T-helper 1 cell treated with Interleukin-12 subunit alpha and Interleukin-12 subunit beta and Interleukin-4 antibody, amounts not matched to agents 30 μg/mL and 1 μg/mL, for 36 hours (primary cell): Measurements from ENCODE around the gene ARHGEF39.

Source experiments
- H3K27ac Mint-ChIP-seq: one replicate; pipeline ENCODE4 v1.8.0; 2021; ENCODE audit warnings: mild to moderate bottlenecking, mixed read lengths
- H3K27me3 Mint-ChIP-seq: one replicate; pipeline ENCODE4 v1.8.0; 2021; ENCODE audit warnings: low read depth, mixed read lengths
- H3K36me3 Mint-ChIP-seq: one replicate; pipeline ENCODE4 v1.8.0; 2021; ENCODE audit warnings: low read depth, mixed read lengths
- H3K4me1 Mint-ChIP-seq: one replicate; pipeline ENCODE4 v1.8.0; 2021; ENCODE audit warnings: low read depth, mixed read lengths
- H3K4me3 Mint-ChIP-seq: one replicate; pipeline ENCODE4 v1.8.0; 2021; ENCODE audit warnings: mild to moderate bottlenecking, moderate library complexity, mixed read lengths
- H3K9me3 Mint-ChIP-seq: one replicate; pipeline ENCODE4 v1.8.0; 2021; ENCODE audit warnings: mixed read lengths

ARHGEF39 gene

GRCh38 chr9:35673132-35674024, 8.4 kb upstream of the ARHGEF39 start, which contains the start of gene CA9:
Gene CA9 (plus strand): TSS chr9:35673928. CDS start chr9:35673960, 32 bp downstream.
- H3K4me1 Mint-ChIP-seq, result peaks cover 8% of the 10 kb centered on the region
- H3K27me3 Mint-ChIP-seq, result peaks cover 40% of the 10 kb centered on the region
- peak within 1 kb of the TSS; percentile 41 for H3K4me3 Mint-ChIP-seq
- H3K27ac Mint-ChIP-seq, result peak within 1 kb of the TSS; percentile 1
- H3K9me3 Mint-ChIP-seq, result no peaks in the 10 kb centered on the region
- peaks cover 2% of the 10 kb centered on the region for H3K36me3 Mint-ChIP-seq

- no peak overlapping the region for H3K27ac Mint-ChIP-seq
- peaks cover 7% of the 10 kb centered on the region for H3K4me1 Mint-ChIP-seq
- no peaks in the 10 kb centered on the region for H3K36me3 Mint-ChIP-seq
- H3K9me3 Mint-ChIP-seq, result peaks cover 4% of the 10 kb centered on the region
- no peak overlapping the region for H3K4me3 Mint-ChIP-seq
- H3K27me3 Mint-ChIP-seq, result peaks cover 17% of the 10 kb centered on the region
Measured at GRCh38 chr9:35669331-35670145, 4.5 kb upstream of the ARHGEF39 start.

GRCh38 chr9:35667939-35668338, 2.9 kb upstream of the ARHGEF39 start:
- H3K9me3 Mint-ChIP-seq, result peaks cover 4% of the 10 kb centered on the region
- no peak overlapping the region for H3K27ac Mint-ChIP-seq
- no peak overlapping the region for H3K4me3 Mint-ChIP-seq
- peaks cover 5% of the 10 kb centered on the region for H3K27me3 Mint-ChIP-seq
- H3K4me1 Mint-ChIP-seq, result peaks cover 21% of the 10 kb centered on the region
- no peaks in the 10 kb centered on the region for H3K36me3 Mint-ChIP-seq

- Mint-ChIP-seq H3K27ac (no peak overlapping the region), H3K4me1 (peaks cover 34% of the 10 kb centered on the region), H3K36me3 (peaks cover 9% of the 10 kb centered on the region), H3K9me3 (peaks cover 4% of the 10 kb centered on the region), H3K4me3 (no peak overlapping the region), H3K27me3 (no peaks in the 10 kb centered on the region)
Measured at GRCh38 chr9:35666549-35666948, 1.6 kb upstream of the ARHGEF39 start.

- no peak overlapping the region for H3K27ac Mint-ChIP-seq
- peaks cover 4% of the 10 kb centered on the region for H3K9me3 Mint-ChIP-seq
- H3K27me3 Mint-ChIP-seq, result no peaks in the 10 kb centered on the region
- peaks cover 37% of the 10 kb centered on the region for H3K4me1 Mint-ChIP-seq
- H3K36me3 Mint-ChIP-seq, result peaks cover 9% of the 10 kb centered on the region
- peak overlapping the region; percentile 69 for H3K4me3 Mint-ChIP-seq
Measured at GRCh38 chr9:35666045-35666444, 1.1 kb upstream of the ARHGEF39 start.

- Mint-ChIP-seq H3K4me1 (peaks cover 43% of the 10 kb centered on the region), H3K9me3 (peaks cover 4% of the 10 kb centered on the region), H3K4me3 (peak overlapping the region; percentile 83), H3K27me3 (no peaks in the 10 kb centered on the region), H3K27ac (peak overlapping the region; percentile 72), H3K36me3 (peaks cover 15% of the 10 kb centered on the region)
Measured at GRCh38 chr9:35665471-35665818, 450 bp upstream of the ARHGEF39 start.

- peaks cover 64% of the 10 kb centered on the region for H3K4me1 Mint-ChIP-seq
- peaks cover 29% of the 10 kb centered on the region for H3K36me3 Mint-ChIP-seq
- peak overlapping the region; percentile 59 for H3K4me3 Mint-ChIP-seq
- H3K9me3 Mint-ChIP-seq, result peaks cover 2% of the 10 kb centered on the region
- peaks cover 4% of the 10 kb centered on the region for H3K27me3 Mint-ChIP-seq
- peak overlapping the region; percentile 85 for H3K27ac Mint-ChIP-seq
Measured at GRCh38 chr9:35662437-35662836, 2.6 kb downstream of the ARHGEF39 start.

- peaks cover 68% of the 10 kb centered on the region for H3K4me1 Mint-ChIP-seq
- H3K36me3 Mint-ChIP-seq, result peaks cover 29% of the 10 kb centered on the region
- no peaks in the 10 kb centered on the region for H3K9me3 Mint-ChIP-seq
- peak overlapping the region; percentile 58 for H3K4me3 Mint-ChIP-seq
- H3K27ac Mint-ChIP-seq, result peak overlapping the region; percentile 85
- H3K27me3 Mint-ChIP-seq, result peaks cover 4% of the 10 kb centered on the region
Measured at GRCh38 chr9:35661756-35662350, 3.1 kb downstream of the ARHGEF39 start.

- peak overlapping the region; percentile 22 for H3K4me3 Mint-ChIP-seq
- H3K36me3 Mint-ChIP-seq, result peaks cover 29% of the 10 kb centered on the region
- H3K27me3 Mint-ChIP-seq, result peaks cover 4% of the 10 kb centered on the region
- no peaks in the 10 kb centered on the region for H3K9me3 Mint-ChIP-seq
- peak overlapping the region; percentile 37 for H3K27ac Mint-ChIP-seq
- H3K4me1 Mint-ChIP-seq, result peaks cover 71% of the 10 kb centered on the region
Measured at GRCh38 chr9:35660966-35661415, 4.0 kb downstream of the ARHGEF39 start.

- H3K27ac Mint-ChIP-seq, result peak overlapping the region; percentile 80
- H3K27me3 Mint-ChIP-seq, result peaks cover 4% of the 10 kb centered on the region
- H3K9me3 Mint-ChIP-seq, result no peaks in the 10 kb centered on the region
- peaks cover 29% of the 10 kb centered on the region for H3K36me3 Mint-ChIP-seq
- H3K4me1 Mint-ChIP-seq, result peaks cover 70% of the 10 kb centered on the region
- H3K4me3 Mint-ChIP-seq, result peak overlapping the region; percentile 90
Measured at GRCh38 chr9:35659340-35659739, 5.7 kb downstream of the ARHGEF39 start.

GRCh38 chr9:35658968-35659220, 6.1 kb downstream of the ARHGEF39 start:
- Mint-ChIP-seq H3K4me1 (peaks cover 66% of the 10 kb centered on the region), H3K27ac (peak overlapping the region; percentile 80), H3K9me3 (no peaks in the 10 kb centered on the region), H3K36me3 (peaks cover 29% of the 10 kb centered on the region), H3K4me3 (peak overlapping the region; percentile 90), H3K27me3 (peaks cover 4% of the 10 kb centered on the region)

GRCh38 chr9:35658137-35658967, 6.6 kb downstream of the ARHGEF39 start, which contains the start of gene CCDC107:
Gene CCDC107 (plus strand): TSS chr9:35658292. CDS start chr9:35658380, 88 bp downstream.
- Mint-ChIP-seq H3K4me3 (peak within 1 kb of the TSS; percentile 90), H3K4me1 (peaks cover 60% of the 10 kb centered on the region), H3K27ac (peak within 1 kb of the TSS; percentile 100), H3K36me3 (peaks cover 29% of the 10 kb centered on the region), H3K27me3 (peaks cover 4% of the 10 kb centered on the region), H3K9me3 (no peaks in the 10 kb centered on the region)

- no peaks in the 10 kb centered on the region for H3K9me3 Mint-ChIP-seq
- peaks cover 56% of the 10 kb centered on the region for H3K4me1 Mint-ChIP-seq
- peaks cover 28% of the 10 kb centered on the region for H3K36me3 Mint-ChIP-seq
- H3K4me3 Mint-ChIP-seq, result peak within 1 kb of the TSS; percentile 90
- peak within 1 kb of the TSS; percentile 100 for H3K27ac Mint-ChIP-seq
- H3K27me3 Mint-ChIP-seq, result peaks cover 4% of the 10 kb centered on the region
Measured at GRCh38 chr9:35657546-35658136, 7.4 kb downstream of the ARHGEF39 start, which contains the start of gene RMRP. Gene RMRP (minus strand): TSS chr9:35658019.
